ENCODE data around the gene GPR37.

GPR37 gene

DNA sequence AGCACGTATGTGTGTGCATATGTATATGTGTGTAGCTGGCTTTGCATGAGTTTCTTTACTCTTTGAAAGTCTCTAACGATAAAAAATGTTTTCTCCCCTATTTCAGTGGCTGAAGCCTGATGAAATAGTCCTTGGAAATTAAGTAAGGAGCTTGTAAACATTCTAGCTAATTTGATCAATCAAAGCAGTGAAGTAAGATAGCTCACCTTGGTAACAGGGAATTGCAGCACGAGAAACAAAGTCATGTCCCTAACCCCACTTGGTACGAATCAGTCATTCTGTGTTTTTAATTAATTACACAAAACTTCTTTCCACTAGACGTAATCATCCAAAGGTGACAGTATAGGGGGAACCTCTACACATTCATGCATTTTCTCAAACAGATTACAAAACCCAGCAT, 41.5 kb downstream of the GPR37 start:
- DNase-seq = no peak

GRCh38 chr7:124723012-124723411, 42.6 kb downstream of the GPR37 start:
- no peak for DNase-seq

DNA sequence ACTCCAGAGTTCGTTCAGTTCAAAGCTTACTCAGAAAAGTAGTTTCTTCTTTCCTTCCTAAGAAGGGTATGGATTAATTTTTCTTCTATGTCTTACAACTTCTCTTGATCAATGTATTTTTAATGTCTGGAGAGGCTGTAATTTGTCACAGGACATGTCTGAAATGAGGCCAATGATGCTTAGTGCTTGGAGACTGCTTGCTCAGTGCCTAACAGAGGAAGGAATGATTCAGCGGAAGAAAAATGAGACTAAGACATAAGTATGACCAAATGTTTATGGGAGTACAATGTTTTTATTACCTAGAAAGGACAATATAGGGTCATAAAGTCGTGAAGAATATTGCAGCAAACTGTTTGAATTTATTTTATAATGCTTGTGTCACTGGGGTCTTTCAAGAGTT, 43.3 kb downstream of the GPR37 start:
- DNase-seq = no peak

GRCh38 chr7:124720195-124720594, 45.4 kb downstream of the GPR37 start:
- no peak for DNase-seq

GRCh38 chr7:124718032-124718766, 47.4 kb downstream of the GPR37 start:
- DNase-seq = no peak

GRCh38 chr7:124716894-124717293, 48.7 kb downstream of the GPR37 start:
- DNase-seq = no peak

- no peak for DNase-seq
Measured at GRCh38 chr7:124713086-124713485, 52.5 kb downstream of the GPR37 start.

DNA sequence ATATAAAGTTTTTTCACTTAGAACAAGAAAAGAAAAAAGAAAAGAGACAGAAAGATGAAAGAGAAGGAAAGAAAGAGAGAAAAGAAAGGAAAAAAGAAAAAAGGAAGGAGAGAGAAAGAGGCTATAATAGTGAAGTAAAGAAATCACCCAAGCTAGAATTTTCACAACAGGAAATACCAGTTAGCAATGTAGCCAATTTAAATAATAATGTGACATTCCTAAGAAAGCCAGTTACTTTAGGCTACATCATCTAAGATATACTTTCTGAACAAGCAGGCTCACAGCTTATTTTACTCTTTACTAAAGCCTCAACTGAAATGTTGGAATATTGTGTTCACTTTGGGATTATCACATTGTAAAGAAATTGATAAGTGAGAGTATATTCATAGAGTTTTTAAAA, 53.6 kb downstream of the GPR37 start:
- DNase-seq = no peak

GRCh38 chr7:124702385-124702784, 63.2 kb downstream of the GPR37 start:
- DNase-seq = no peak

DNA sequence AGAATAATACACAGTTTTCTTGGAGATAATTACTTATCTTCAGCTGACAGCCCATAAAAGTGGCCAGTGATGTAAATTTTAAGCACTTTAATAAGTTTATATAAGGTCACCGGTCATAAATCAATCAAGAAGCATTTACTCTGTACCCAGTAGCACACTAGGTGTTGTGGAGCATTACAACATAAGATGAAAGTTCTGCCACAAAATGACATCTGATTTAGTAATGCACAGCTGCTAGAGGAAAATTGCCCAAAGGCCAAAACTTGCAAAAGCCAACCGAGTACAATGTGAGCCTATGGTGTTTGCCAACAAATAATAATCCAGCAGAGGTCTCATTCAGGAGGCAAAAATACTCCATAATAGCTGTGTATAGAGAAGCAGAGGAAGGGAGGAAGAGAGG, 63.6 kb downstream of the GPR37 start:
- no peak for DNase-seq

DNA sequence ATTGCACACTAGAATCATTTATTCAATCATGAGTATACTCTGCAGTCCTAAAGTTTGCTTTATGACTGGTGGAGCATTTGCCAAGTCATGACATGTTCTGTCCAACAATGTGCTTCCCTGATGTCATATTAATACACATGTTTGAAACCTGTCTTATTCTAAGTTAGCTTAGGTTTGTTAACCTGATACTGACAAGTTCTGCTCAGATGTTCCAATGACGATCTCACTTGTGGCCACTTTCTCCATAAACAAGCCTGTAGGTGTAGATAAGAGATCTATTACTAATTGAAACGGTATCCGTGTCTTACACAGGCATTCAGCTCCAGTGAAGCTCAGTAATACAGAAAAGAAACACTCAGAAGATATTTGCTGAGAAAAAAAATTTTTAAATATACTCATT, 64.9 kb downstream of the GPR37 start:
- DNase-seq = no peak

DNA sequence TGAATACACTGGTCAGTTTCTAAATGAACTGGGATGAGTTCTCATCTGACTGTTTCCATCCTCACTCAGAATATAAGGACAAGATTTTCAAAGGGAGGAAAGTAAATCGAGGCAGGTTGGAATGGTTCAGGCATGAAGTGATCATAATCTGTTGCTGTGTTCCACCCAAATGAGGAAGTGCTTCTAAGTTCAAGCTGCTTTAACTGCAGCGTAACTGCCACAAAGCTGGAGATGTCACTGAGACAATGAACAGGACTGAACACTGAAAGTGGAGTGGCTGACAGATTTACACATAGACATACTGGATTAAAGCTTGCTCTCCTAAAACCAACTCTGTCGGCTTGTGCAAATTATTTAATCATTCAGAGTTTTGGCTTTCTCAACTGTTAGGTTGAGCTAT, 66.6 kb downstream of the GPR37 start:
- no peak for DNase-seq

- no peak for DNase-seq
Measured at GRCh38 chr7:124697746-124698145, 67.8 kb downstream of the GPR37 start.
